Ascending aorta (tissue), 2 donors: Measurements from ENCODE around the gene RASSF5. TPM values are rescaled to one million over a fixed set of nuclear protein-coding genes. Genes with fewer than 3 reads are reported as not detected.

Experiments used
- DNase-seq, 2 donors: peaks; one replicate each; pipeline ENCODE4 v3.0.0-alpha.2; 2019; ENCODE audit warnings: low spot score in 2 of 2
- H3K27ac ChIP-seq, 2 donors: fragments of 200-600 bp; sonication (generic); one replicate each; pipeline ENCODE4 v1.5.1; 2016 to 2017; ENCODE audit warnings: mild to moderate bottlenecking in 1 of 2
- H3K27me3 ChIP-seq: fragments of 200-600 bp; sonication (generic); one replicate; pipeline ENCODE4 v1.5.1; 2017
- H3K36me3 ChIP-seq, 2 donors: fragments of 200-600 bp; sonication (generic); one replicate each; pipeline ENCODE4 v1.5.1; 2016
- H3K4me1 ChIP-seq, 2 donors: fragments of 200-600 bp; sonication (generic); one replicate each; pipeline ENCODE4 v1.5.1; 2016 to 2017; ENCODE audit warnings: mild to moderate bottlenecking in 1 of 2
- H3K4me3 ChIP-seq, 2 donors: fragments of 200-600 bp; sonication (generic); one replicate each; pipeline ENCODE4 v1.5.1; 2016 to 2017; ENCODE audit warnings: mild to moderate bottlenecking in 1 of 2
- H3K9me3 ChIP-seq, 2 donors: fragments of 200-600 bp; sonication (generic); one replicate each; pipeline ENCODE4 v1.5.1; 2016
- intact Hi-C: fragments of 100-400 bp; cut with DNase I; formaldehyde crosslinking; loops from one replicate; pipeline ENCODE4 v1.15.1; 2023
- total RNA-seq: library from RNA; depleted of rRNA; stranded (reverse); fragments of >200 nt; gene quantifications from one replicate; pipeline ENCODE4 v1.1.0, GENCODE V29; 2016
- TF ChIP-seq, protein P1 (sequence below), 3 experiments: fragments of 200-600 bp in 2 of 3; fragments of 450-650 bp in 1 of 3; sonication (generic) in 2 of 3; IDR thresholded peaks; one replicate each; pipeline ENCODE4 v1.5.1; 2016 to 2019; ENCODE audit warnings: antibody characterized with exemption in 3 of 3, mild to moderate bottlenecking in 1 of 3, moderate library complexity in 1 of 3

The RASSF5 gene
- total RNA-seq, 1 donor from 2014 or later: 8.9 TPM

- TF ChIP-seq, protein P1, sequence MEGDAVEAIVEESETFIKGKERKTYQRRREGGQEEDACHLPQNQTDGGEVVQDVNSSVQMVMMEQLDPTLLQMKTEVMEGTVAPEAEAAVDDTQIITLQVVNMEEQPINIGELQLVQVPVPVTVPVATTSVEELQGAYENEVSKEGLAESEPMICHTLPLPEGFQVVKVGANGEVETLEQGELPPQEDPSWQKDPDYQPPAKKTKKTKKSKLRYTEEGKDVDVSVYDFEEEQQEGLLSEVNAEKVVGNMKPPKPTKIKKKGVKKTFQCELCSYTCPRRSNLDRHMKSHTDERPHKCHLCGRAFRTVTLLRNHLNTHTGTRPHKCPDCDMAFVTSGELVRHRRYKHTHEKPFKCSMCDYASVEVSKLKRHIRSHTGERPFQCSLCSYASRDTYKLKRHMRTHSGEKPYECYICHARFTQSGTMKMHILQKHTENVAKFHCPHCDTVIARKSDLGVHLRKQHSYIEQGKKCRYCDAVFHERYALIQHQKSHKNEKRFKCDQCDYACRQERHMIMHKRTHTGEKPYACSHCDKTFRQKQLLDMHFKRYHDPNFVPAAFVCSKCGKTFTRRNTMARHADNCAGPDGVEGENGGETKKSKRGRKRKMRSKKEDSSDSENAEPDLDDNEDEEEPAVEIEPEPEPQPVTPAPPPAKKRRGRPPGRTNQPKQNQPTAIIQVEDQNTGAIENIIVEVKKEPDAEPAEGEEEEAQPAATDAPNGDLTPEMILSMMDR (IDR thresholded peaks at IDR 0.05): no peak
- no peaks in the 10 kb centered on the region for H3K4me1 ChIP-seq
These were observed 65.5 kb downstream of the RASSF5 start for GRCh38 chr1:206572835-206573234.

GRCh38 chr1:206573319-206573718 is 66.0 kb downstream of the RASSF5 start:
- TF ChIP-seq, protein P1 (IDR thresholded peaks at IDR 0.05): no peak
- no peaks in the 10 kb centered on the region for H3K27me3 ChIP-seq
- H3K4me3 ChIP-seq: no peak overlapping the region
- H3K36me3 ChIP-seq: no peaks in the 10 kb centered on the region
- H3K4me1 ChIP-seq: no peaks in the 10 kb centered on the region
- DNase-seq: no peak
- H3K9me3 ChIP-seq: no peaks in the 10 kb centered on the region
- no peak overlapping the region for H3K27ac ChIP-seq
- intact Hi-C loops: no loop called here

More at GRCh38 chr1:206572835-206573234, 65.5 kb downstream of the RASSF5 start:
- DNase-seq: no peak
- no peak overlapping the region for H3K27ac ChIP-seq
- H3K4me3 ChIP-seq: no peak overlapping the region
- H3K36me3 ChIP-seq: no peaks in the 10 kb centered on the region
- intact Hi-C loops: no loop called here
- no peaks in the 10 kb centered on the region for H3K27me3 ChIP-seq
- H3K9me3 ChIP-seq: no peaks in the 10 kb centered on the region

DNA sequence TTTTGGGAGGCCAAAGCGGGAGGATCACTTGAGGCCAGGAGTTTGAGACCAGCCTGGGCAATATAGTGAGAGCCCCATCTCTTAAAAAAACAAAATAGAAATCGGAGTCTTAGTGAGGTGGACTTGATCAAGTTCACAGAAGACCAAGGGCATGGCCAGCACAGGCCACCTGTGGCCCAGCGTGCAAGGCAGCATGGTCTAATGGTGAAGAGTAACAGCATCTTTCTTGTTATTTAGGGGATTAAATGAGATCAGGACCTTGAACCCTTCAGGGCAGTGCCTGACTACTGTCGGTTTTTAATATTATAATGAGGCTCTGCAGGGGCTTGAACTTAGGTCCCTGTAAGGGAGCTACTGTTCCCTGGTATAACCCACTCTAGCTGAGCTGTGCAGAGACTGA is 66.4 kb downstream of the RASSF5 start:
- no peak overlapping the region for H3K4me3 ChIP-seq
- TF ChIP-seq, protein P1 (IDR thresholded peaks at IDR 0.05): no peak
- no peaks in the 10 kb centered on the region for H3K4me1 ChIP-seq
- DNase-seq: no peak
- intact Hi-C loops: no loop called here
- H3K27ac ChIP-seq: no peak overlapping the region
- no peaks in the 10 kb centered on the region for H3K27me3 ChIP-seq
- no peaks in the 10 kb centered on the region for H3K9me3 ChIP-seq
- no peaks in the 10 kb centered on the region for H3K36me3 ChIP-seq

GRCh38 chr1:206575165-206575893 is 68.0 kb downstream of the RASSF5 start:
- Histone ChIP-seq H3K4me1 (peaks cover 0 to 2% of the 10 kb centered on the region in 2 donors), H3K36me3 (no peaks in the 10 kb centered on the region), H3K4me3 (no peak overlapping the region), H3K27me3 (no peaks in the 10 kb centered on the region), H3K27ac (peak overlapping the region; percentile 31 to 54), H3K9me3 (no peaks in the 10 kb centered on the region)
- TF ChIP-seq, protein P1 (IDR thresholded peaks at IDR 0.05): no peak
- DNase-seq: peak; percentile 28 to 71
- intact Hi-C loops: no loop called here

DNA sequence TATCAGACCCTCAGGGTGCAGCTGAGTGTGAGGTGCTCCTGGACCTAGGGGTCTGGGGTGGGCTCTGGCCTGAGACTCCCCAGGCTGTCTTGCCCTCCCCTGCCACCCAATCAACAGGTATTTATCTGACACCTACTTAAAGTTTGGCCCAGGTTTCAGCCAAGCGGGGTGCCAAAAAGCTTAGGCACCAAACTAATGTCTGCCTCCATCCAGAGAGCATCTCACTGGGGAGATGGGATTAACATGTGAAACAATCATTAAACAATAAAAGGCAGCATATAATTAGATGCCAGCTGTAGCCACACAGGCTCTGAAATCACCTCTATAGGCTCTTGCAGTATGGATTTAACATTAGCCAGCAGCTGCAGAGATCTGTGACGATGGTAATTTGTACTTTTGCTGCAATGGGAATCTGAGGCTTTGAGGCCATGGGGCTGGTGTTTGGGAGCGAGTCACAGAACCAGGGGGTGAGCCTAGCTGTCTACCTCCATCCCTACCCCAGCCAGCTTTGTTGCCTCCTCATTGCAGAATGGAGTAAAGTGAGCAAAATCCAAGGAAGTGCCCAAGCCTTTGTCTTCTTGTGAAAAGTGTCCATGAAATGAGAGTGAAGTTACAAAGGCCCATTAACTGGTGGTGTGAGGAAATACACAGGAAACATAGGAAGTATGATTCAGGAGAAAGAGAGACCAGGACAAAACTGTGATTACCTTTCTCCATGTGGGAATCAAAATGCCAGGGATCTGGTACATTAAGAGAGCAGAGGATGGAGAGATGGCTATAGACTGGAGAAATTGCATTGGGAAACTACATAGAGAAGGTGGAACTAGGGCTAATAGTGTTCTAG is 68.8 kb downstream of the RASSF5 start:
- TF ChIP-seq, protein P1 (IDR thresholded peaks at IDR 0.05): no peak
- intact Hi-C loops: no loop called here
- Histone ChIP-seq H3K27ac (peak overlapping the region; percentile 31 to 54), H3K4me3 (no peak overlapping the region), H3K9me3 (no peaks in the 10 kb centered on the region), H3K27me3 (no peaks in the 10 kb centered on the region), H3K36me3 (no peaks in the 10 kb centered on the region), H3K4me1 (peaks cover 0 to 5% of the 10 kb centered on the region in 2 donors)
- no peak for DNase-seq
